KMS-11 (cell line): ENCODE data around the gene KLHL3.

ENCODE experiments used
- H2AFZ ChIP-seq: fragments of 200-600 bp; sonication (generic); 2 replicates; pipeline ENCODE4 v1.6.1; 2016; ENCODE audit warnings: antibody characterized with exemption, mixed run types, low read depth
- H3K27ac ChIP-seq: fragments of 200-600 bp; sonication (generic); 2 replicates; pipeline ENCODE4 v1.6.1; 2016; ENCODE audit warnings: mild to moderate bottlenecking, mixed run types
- H3K27me3 ChIP-seq: fragments of 200-600 bp; sonication (generic); 2 replicates; pipeline ENCODE4 v1.6.1; 2017; ENCODE audit warnings: mild to moderate bottlenecking, low read depth, mixed run types, moderate library complexity; ENCODE audit not compliant: insufficient read depth
- H3K36me3 ChIP-seq: fragments of 200-600 bp; sonication (generic); 2 replicates; pipeline ENCODE4 v1.6.1; 2017; ENCODE audit warnings: mild to moderate bottlenecking, mixed run types; ENCODE audit not compliant: insufficient read depth
- H3K4me1 ChIP-seq: fragments of 200-600 bp; sonication (generic); 2 replicates; pipeline ENCODE4 v1.6.1; 2016; ENCODE audit warnings: mild to moderate bottlenecking, low read depth, mixed run types; ENCODE audit not compliant: poor library complexity, severe bottlenecking
- H3K4me2 ChIP-seq: fragments of 200-600 bp; sonication (generic); 2 replicates; pipeline ENCODE4 v1.7.0; 2016; ENCODE audit warnings: mild to moderate bottlenecking, mixed run types
- H3K4me3 ChIP-seq: fragments of 200-600 bp; sonication (generic); IDR thresholded peaks from 2 replicates; pipeline ENCODE4 v1.6.1; 2017; ENCODE audit warnings: low read depth, low read length, mixed read lengths; ENCODE audit not compliant: insufficient read depth
- H3K79me2 ChIP-seq: fragments of 200-600 bp; sonication (generic); 2 replicates; pipeline ENCODE4 v1.6.1; 2016; ENCODE audit warnings: low read depth, mixed run types; ENCODE audit not compliant: insufficient read depth
- H3K9ac ChIP-seq: fragments of 200-600 bp; sonication (generic); 2 replicates; pipeline ENCODE4 v1.6.1; 2016; ENCODE audit warnings: mild to moderate bottlenecking, mixed run types
- H4K20me1 ChIP-seq: fragments of 200-600 bp; sonication (generic); 2 replicates; pipeline ENCODE4 v1.6.1; 2016; ENCODE audit warnings: mild to moderate bottlenecking, mixed run types; ENCODE audit not compliant: insufficient read depth
- TF ChIP-seq, protein P1 (sequence below): fragments of 200-600 bp; sonication (generic); conservative IDR thresholded peaks from 2 replicates; pipeline ENCODE4 v1.6.1; 2017; ENCODE audit warnings: low read depth, mild to moderate bottlenecking, antibody characterized with exemption, low read length, moderate library complexity, mixed read lengths

The KLHL3 gene

DNA sequence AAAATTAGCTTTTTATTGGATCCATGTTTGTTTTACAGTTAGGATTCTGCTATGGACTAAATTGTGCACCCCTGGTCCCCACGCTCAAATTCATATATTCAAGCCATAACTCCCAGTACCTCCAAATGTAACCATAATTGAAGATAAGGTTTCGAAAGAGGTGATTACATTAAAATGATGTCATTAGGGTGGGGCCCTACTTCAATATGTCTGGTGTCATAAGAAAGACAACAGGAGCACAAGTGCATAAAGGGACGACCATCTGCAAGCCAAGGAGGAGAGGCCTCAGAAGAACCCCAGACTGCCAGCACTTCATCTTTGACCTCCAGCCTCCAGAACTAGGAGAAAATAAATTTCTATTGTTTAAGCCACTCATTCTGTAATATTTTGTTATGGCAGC lies 25.7 kb upstream of the KLHL3 start:
- Histone ChIP-seq H3K79me2 (no peaks in the 10 kb centered on the region), H3K27ac (no peak overlapping the region), H3K4me2 (no peak overlapping the region), H4K20me1 (no peaks in the 10 kb centered on the region), H3K4me1 (no peaks in the 10 kb centered on the region), H3K9ac (no peak overlapping the region), H2AFZ (no peak overlapping the region), H3K36me3 (no peaks in the 10 kb centered on the region), H3K27me3 (no peaks in the 10 kb centered on the region), H3K4me3 (no peak overlapping the region)
- TF ChIP-seq, protein P1, sequence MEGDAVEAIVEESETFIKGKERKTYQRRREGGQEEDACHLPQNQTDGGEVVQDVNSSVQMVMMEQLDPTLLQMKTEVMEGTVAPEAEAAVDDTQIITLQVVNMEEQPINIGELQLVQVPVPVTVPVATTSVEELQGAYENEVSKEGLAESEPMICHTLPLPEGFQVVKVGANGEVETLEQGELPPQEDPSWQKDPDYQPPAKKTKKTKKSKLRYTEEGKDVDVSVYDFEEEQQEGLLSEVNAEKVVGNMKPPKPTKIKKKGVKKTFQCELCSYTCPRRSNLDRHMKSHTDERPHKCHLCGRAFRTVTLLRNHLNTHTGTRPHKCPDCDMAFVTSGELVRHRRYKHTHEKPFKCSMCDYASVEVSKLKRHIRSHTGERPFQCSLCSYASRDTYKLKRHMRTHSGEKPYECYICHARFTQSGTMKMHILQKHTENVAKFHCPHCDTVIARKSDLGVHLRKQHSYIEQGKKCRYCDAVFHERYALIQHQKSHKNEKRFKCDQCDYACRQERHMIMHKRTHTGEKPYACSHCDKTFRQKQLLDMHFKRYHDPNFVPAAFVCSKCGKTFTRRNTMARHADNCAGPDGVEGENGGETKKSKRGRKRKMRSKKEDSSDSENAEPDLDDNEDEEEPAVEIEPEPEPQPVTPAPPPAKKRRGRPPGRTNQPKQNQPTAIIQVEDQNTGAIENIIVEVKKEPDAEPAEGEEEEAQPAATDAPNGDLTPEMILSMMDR: no peak

DNA sequence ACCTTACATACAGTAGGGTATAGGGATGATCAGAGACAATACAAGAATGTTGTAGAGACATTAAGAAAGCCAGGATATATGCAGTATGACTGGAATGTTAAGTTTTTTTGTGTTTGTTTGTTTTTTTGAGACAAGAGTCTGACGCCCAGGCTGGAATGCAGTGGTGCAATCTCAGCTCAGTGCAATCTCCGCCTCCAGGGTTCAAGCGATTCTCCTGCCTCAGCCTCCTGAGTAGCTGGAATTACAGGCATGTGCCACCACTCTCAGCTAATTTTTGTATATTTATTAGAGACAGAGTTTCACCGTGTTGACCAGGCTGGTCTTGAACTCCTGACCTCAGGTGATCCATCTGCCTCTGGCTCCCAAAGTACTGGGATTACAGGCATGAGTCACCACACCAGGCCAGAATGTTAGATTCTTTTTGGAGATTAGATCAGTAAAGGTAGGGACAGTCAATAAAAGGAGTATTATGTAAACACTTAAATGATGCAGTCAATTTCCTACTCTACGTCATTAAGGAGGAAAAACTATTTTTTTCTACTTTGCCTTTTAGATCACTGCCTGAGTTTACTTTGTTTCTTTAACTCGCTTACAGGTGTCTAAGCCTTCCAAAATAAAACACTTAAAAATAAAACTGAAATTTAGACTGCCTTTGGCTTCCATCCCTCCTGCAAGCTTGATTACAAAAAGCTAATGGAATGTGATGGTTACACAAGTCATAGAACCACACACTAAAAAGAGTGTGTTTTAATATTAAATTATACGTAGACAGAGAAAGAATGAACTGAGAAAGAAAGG lies 25.0 kb upstream of the KLHL3 start:
- H2AFZ ChIP-seq: no peak overlapping the region
- H3K4me1 ChIP-seq: no peaks in the 10 kb centered on the region
- H3K27ac ChIP-seq: no peak overlapping the region
- no peaks in the 10 kb centered on the region for H3K79me2 ChIP-seq
- no peak overlapping the region for H3K4me2 ChIP-seq
- no peaks in the 10 kb centered on the region for H3K36me3 ChIP-seq
- no peak overlapping the region for H3K4me3 ChIP-seq
- no peaks in the 10 kb centered on the region for H3K27me3 ChIP-seq
- H4K20me1 ChIP-seq: no peaks in the 10 kb centered on the region
- no peak overlapping the region for H3K9ac ChIP-seq
- TF ChIP-seq, protein P1: no peak

DNA sequence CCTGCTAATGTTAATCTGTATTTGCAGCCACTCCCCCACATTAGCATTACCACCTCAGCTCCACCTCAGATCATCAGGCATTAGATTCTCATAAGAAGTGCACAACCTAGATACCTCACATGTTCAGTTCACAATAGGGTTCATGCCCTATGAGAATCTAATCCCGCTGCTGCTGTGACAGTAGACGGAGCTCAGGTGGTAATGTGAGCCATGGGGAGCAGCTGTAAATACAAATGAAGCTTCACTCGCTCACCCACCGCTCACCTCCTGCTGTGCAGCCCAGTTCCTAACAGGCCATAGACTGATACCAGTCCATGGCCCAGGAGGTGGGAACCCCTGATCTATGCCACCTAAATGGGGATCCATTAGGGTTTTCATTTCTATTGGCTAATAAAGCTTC lies 24.4 kb upstream of the KLHL3 start:
- Histone ChIP-seq H3K9ac (no peak overlapping the region), H2AFZ (no peak overlapping the region), H3K4me2 (no peak overlapping the region), H3K4me1 (peaks cover 2% of the 10 kb centered on the region), H3K79me2 (no peaks in the 10 kb centered on the region), H3K27me3 (no peaks in the 10 kb centered on the region), H3K27ac (no peak overlapping the region), H3K4me3 (no peak overlapping the region), H4K20me1 (no peaks in the 10 kb centered on the region), H3K36me3 (no peaks in the 10 kb centered on the region)
- TF ChIP-seq, protein P1: no peak

DNA sequence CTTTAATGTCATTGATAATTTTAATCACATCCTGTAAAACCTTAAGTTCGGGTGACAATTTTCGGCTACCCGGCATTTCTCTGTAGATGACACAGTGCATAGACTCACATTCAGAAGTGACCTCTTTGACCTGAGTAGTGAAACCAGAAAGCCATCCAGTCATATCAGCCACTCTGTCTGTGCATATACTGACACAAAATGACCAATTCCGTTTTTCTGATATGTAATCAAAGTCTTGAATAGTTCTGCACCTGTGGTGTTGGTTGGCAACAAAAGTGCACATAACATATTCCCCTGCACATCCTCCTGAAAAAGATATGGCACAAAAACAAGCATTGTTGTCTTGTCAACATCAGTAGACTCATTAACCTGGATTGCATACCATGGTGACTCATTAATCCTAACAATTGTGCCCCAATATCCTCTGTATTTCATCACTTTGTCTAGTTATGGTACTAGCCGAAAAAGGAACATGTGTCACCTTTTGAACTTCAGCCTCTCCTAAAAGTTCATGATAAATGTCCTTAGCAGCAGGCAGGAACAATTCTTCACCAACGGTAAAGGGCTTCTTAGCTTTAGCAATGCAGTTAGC lies 22.9 kb upstream of the KLHL3 start:
- Histone ChIP-seq H3K4me2 (no peak overlapping the region), H3K4me1 (peaks cover 6% of the 10 kb centered on the region), H2AFZ (no peak overlapping the region)

More for the DNA sequence above, 22.9 kb upstream of the KLHL3 start:
- TF ChIP-seq, protein P1: no peak
- no peak overlapping the region for H3K9ac ChIP-seq
- H3K27ac ChIP-seq: no peak overlapping the region
- H3K4me3 ChIP-seq: no peak overlapping the region
- no peaks in the 10 kb centered on the region for H3K27me3 ChIP-seq
- H3K79me2 ChIP-seq: peaks cover 2% of the 10 kb centered on the region
- H3K36me3 ChIP-seq: no peaks in the 10 kb centered on the region
- H4K20me1 ChIP-seq: no peaks in the 10 kb centered on the region
